ENCODE measurements around the gene NEXN.

DNA sequence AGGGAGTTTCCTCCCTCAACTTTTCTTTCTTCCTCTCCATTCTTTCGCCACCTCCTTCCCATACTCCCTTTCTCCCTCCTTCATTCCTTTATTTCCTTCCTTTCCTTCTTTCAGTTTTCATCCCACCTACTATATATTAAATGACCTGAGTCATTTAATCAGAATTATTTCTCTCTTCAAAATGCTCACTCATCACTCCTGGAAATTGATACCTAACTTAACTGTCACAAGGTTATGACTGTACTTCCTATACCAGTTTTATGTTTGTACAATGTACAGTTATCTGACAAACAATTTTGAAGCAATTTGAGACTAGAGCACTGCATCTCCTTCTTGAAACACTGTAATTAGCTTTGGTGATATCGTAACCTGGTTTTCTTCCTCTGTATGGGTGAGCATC is 41.4 kb downstream of the NEXN start:
- TF ChIP-seq CTCF (IDR thresholded peaks at IDR 0.05 in 8 of 11, conservative IDR thresholded peaks at IDR 0.05 in 3 of 11) = no peak
- TF ChIP-seq POLR2AphosphoS5 (IDR thresholded peaks at IDR 0.05) = no peak
- no peak for TF ChIP-seq POLR2A (IDR thresholded peaks at IDR 0.05)
